Colonic mucosa (tissue), 4 donors: ENCODE data around the gene SLC35F5. TPM values are rescaled to one million over a fixed set of nuclear protein-coding genes. Genes with fewer than 3 reads are reported as not detected.

Source experiments
- DNase-seq: peaks from one replicate; pipeline ENCODE4 v3.0.0-alpha.2; 2020
- H3K27ac ChIP-seq: fragments of 200-600 bp; one replicate; pipeline ENCODE4 v1.8.0; 2021
- H3K27me3 ChIP-seq: fragments of 200-600 bp; one replicate; pipeline ENCODE4 v1.8.0; 2021
- H3K36me3 ChIP-seq: fragments of 200-600 bp; one replicate; pipeline ENCODE4 v1.8.0; 2021
- H3K4me1 ChIP-seq: fragments of 200-600 bp; one replicate; pipeline ENCODE4 v1.8.0; 2021; ENCODE audit warnings: mild to moderate bottlenecking
- H3K4me3 ChIP-seq: fragments of 200-600 bp; one replicate; pipeline ENCODE4 v1.8.0; 2021
- H3K9ac ChIP-seq, 2 donors: one replicate each; pipeline ENCODE4 v1.7.0; 2013; ENCODE audit warnings: control low read depth in 2 of 2, low read depth in 2 of 2, low read length in 2 of 2
- H3K9me3 ChIP-seq: fragments of 200-600 bp; one replicate; pipeline ENCODE4 v1.8.0; 2021
- intact Hi-C: fragments of 100-400 bp; cut with DNase I; formaldehyde crosslinking; loops from one replicate; pipeline ENCODE4 v1.14.1; 2022
- total RNA-seq, 2 donors: library from RNA; stranded (reverse); fragmentation: NEBNext Ultra II Directional in 1 of 2; extraction: Animal tissue kit (Norgen Biotek cat#: 25700) in 1 of 2; gene quantifications; one replicate each; pipeline ENCODE4 v1.2.1, GENCODE V29; 2021
- TF ChIP-seq, protein P1 (sequence below): fragments of 200-600 bp; IDR thresholded peaks from one replicate; pipeline ENCODE4 v1.8.0; 2022; ENCODE audit warnings: antibody characterized with exemption, mild to moderate bottlenecking
- donor health status: healthy.
- donor health status: DM: no; HTN: no; CAD: no.
- donor health status: DM: no; HTN: no; CAD: no.

The SLC35F5 gene
- total RNA-seq, 2 donors from 2014 or later: 85.1 to 121 TPM

DNA sequence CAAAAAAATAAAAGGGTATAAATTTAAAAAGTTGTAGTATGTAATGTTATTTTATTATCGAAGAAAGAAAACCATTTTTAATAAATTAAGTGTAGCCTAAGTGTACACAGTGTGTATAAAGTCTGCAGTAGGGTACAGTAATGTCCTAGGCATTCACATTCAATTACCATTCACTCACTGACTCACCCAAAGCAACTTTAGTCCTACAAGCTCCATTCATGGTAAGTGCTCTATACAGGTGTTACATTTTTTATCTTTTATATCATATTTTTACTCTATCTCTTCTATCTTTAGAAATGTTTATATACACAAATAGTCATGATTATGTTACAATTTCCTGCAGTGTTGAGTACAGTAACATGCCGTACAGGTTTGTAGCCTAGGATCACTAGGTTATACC is 69.9 kb downstream of the SLC35F5 start:
- no peak for DNase-seq
- Histone ChIP-seq H3K9ac (no peak overlapping the region), H3K27me3 (no peaks in the 10 kb centered on the region), H3K27ac (no peak overlapping the region), H3K9me3 (no peaks in the 10 kb centered on the region), H3K36me3 (no peaks in the 10 kb centered on the region), H3K4me1 (no peaks in the 10 kb centered on the region), H3K4me3 (no peak overlapping the region)
- TF ChIP-seq, protein P1, sequence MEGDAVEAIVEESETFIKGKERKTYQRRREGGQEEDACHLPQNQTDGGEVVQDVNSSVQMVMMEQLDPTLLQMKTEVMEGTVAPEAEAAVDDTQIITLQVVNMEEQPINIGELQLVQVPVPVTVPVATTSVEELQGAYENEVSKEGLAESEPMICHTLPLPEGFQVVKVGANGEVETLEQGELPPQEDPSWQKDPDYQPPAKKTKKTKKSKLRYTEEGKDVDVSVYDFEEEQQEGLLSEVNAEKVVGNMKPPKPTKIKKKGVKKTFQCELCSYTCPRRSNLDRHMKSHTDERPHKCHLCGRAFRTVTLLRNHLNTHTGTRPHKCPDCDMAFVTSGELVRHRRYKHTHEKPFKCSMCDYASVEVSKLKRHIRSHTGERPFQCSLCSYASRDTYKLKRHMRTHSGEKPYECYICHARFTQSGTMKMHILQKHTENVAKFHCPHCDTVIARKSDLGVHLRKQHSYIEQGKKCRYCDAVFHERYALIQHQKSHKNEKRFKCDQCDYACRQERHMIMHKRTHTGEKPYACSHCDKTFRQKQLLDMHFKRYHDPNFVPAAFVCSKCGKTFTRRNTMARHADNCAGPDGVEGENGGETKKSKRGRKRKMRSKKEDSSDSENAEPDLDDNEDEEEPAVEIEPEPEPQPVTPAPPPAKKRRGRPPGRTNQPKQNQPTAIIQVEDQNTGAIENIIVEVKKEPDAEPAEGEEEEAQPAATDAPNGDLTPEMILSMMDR: no peak
- intact Hi-C loops: no loop called here

DNA sequence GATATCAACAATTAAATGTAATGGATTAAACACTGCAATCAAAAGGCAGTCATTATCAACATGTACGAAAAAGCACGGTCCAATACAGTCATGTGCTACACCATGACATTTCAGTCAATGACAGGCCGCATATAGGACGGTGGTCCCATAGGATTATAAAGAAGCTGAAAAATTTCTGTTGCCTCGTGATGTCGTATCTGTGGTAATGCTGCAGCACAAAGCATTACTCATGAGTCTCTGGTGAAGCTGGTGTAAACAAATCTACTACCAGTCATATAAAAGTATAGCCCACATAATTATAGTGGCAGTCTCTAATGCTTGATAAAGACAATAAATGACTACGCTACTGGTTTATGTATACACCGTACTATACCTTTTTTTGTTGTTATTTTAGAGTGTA is 71.0 kb downstream of the SLC35F5 start:
- Histone ChIP-seq H3K4me3 (no peak overlapping the region), H3K27ac (no peak overlapping the region), H3K4me1 (no peaks in the 10 kb centered on the region), H3K27me3 (no peaks in the 10 kb centered on the region), H3K9ac (no peak overlapping the region), H3K36me3 (no peaks in the 10 kb centered on the region), H3K9me3 (no peaks in the 10 kb centered on the region)
- intact Hi-C loops: no loop called here
- DNase-seq: no peak
- TF ChIP-seq, protein P1: no peak

DNA sequence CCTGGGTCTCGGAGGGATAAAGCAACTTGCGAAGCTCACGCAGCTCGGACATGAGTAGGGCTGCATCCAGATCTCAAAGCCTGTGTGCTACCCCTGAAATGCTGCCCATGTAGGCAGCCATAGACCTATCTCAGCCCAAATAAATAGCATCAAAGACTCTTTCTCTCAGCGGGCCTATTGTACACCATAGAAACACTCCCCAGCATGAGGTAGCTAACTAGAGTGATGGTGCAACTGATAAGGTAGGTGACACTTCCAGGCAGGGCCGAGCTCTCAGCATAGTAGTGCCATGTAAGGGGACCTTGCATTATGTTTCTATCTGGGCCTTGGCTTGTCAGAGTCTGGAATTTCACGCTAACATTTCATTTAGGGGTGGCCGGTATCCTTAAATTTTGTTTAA is 77.0 kb downstream of the SLC35F5 start:
- no peak overlapping the region for H3K4me3 ChIP-seq
- no peaks in the 10 kb centered on the region for H3K27me3 ChIP-seq
- TF ChIP-seq, protein P1: no peak
- no peak overlapping the region for H3K27ac ChIP-seq
- H3K4me1 ChIP-seq: no peaks in the 10 kb centered on the region
- no peak overlapping the region for H3K9ac ChIP-seq
- intact Hi-C loops: no loop called here
- H3K9me3 ChIP-seq: no peaks in the 10 kb centered on the region
- no peaks in the 10 kb centered on the region for H3K36me3 ChIP-seq
- no peak for DNase-seq

DNA sequence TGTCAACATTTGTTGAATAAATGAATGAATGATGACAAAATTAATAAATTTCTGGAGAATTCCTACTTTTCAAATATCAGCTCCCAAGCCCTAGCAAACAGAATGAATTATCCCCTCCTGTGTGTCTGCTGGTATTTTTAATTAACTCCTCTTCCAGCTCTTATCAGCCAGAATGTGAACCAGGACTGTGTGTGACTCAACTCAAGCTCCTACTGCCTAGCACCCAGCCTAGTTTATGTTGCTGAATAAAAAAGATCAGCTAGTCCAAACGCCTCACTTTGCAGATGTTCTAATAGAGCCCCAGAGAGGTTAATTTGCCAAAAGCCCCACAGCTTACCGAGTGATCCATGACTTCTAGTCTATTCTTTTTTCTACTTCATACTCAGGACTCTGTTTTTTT is 79.1 kb downstream of the SLC35F5 start:
- H3K4me3 ChIP-seq: no peak overlapping the region
- intact Hi-C loops: no loop called here
- DNase-seq: no peak
- TF ChIP-seq, protein P1: no peak
- no peaks in the 10 kb centered on the region for H3K4me1 ChIP-seq
- H3K9ac ChIP-seq: no peak overlapping the region
- no peaks in the 10 kb centered on the region for H3K27me3 ChIP-seq
- H3K36me3 ChIP-seq: no peaks in the 10 kb centered on the region
- no peaks in the 10 kb centered on the region for H3K9me3 ChIP-seq
- no peak overlapping the region for H3K27ac ChIP-seq

DNA sequence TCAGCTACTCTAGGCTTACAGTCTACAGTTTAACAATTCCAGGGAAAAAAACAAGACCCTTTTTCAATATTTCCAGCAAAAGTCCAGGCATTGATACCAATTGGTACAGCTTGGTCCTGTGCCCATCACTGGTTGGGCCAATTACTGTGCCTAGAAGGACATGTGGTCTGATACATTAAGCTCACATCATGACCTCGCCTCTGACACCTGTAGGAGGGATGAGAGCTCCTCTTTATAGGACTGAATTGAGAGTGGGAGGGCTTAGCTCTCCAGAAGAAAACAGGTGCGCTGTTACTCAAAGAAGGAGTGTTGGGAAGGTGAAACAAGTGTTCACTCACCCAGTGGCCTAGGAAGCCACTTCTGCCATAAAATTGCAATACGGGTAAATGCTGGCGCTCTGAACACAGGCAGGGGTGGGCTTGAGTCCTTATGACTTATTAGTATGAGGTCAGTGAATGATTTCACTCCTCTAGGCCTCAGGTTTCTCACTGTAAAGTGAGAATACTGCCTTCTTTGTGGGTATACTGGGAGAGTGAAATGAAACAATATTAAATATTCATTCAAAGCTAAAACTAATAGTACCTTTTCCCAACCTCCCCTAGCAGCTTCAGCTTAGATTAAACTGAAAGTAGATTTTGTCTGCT is 79.7 kb downstream of the SLC35F5 start:
- H3K4me3 ChIP-seq: no peak overlapping the region
- no peaks in the 10 kb centered on the region for H3K9me3 ChIP-seq
- intact Hi-C loops: no loop called here
- no peaks in the 10 kb centered on the region for H3K36me3 ChIP-seq
- TF ChIP-seq, protein P1: no peak
- H3K27me3 ChIP-seq: no peaks in the 10 kb centered on the region
- no peaks in the 10 kb centered on the region for H3K4me1 ChIP-seq
- DNase-seq: no peak
- H3K27ac ChIP-seq: no peak overlapping the region
- no peak overlapping the region for H3K9ac ChIP-seq
